Measurements from ENCODE around the gene ARMC6.

- TF ChIP-seq KDM1A (CRISPR knock-in tag; IDR thresholded peaks at IDR 0.05) (no peak), EP300 (IDR thresholded peaks at IDR 0.05; ENCODE audit: low read depth in 2 of 2, low read length in 2 of 2) (no peak), EP300 (CRISPR knock-in tag; IDR thresholded peaks at IDR 0.05; ENCODE audit: borderline replicate concordance) (no peak), YY1 (IDR thresholded peaks at IDR 0.05; ENCODE audit: insufficient read depth, insufficient replicate concordance, low read depth, low read length) (no peak), TCF12 (IDR thresholded peaks at IDR 0.05) (no peak), TCF12 (CRISPR knock-in tag; IDR thresholded peaks at IDR 0.05) (no peak), JUND (CRISPR knock-in tag; IDR thresholded peaks at IDR 0.05) (no peak), CEBPG (CRISPR knock-in tag; IDR thresholded peaks at IDR 0.05) (no peak), TRIM24 (CRISPR knock-in tag; IDR thresholded peaks at IDR 0.05) (no peak), RERE (CRISPR knock-in tag; IDR thresholded peaks at IDR 0.05; ENCODE audit: low read depth) (no peak), CAMTA2 (CRISPR knock-in tag; IDR thresholded peaks at IDR 0.05; ENCODE audit: borderline replicate concordance) (no peak), ZKSCAN1 (IDR thresholded peaks at IDR 0.05; ENCODE audit: low read length) (no peak), ZNF530 (CRISPR knock-in tag; IDR thresholded peaks at IDR 0.05; ENCODE audit: low read depth) (no peak), TCF7L2 (IDR thresholded peaks at IDR 0.05; ENCODE audit: low read depth, low read length) (no peak)
Measured at GRCh38 chr19:19039901-19040300, 6.5 kb downstream of the ARMC6 start.

Measured in HepG2 (cell line).